ENCODE results near the gene MYO18B.
A peak's percentile ranks its signal among the peaks of the same experiment; 100 is the strongest.

The MYO18B gene

GRCh38 chr22:25908755-25909154 is 166.8 kb downstream of the MYO18B start:
- no peak for DNase-seq

DNA sequence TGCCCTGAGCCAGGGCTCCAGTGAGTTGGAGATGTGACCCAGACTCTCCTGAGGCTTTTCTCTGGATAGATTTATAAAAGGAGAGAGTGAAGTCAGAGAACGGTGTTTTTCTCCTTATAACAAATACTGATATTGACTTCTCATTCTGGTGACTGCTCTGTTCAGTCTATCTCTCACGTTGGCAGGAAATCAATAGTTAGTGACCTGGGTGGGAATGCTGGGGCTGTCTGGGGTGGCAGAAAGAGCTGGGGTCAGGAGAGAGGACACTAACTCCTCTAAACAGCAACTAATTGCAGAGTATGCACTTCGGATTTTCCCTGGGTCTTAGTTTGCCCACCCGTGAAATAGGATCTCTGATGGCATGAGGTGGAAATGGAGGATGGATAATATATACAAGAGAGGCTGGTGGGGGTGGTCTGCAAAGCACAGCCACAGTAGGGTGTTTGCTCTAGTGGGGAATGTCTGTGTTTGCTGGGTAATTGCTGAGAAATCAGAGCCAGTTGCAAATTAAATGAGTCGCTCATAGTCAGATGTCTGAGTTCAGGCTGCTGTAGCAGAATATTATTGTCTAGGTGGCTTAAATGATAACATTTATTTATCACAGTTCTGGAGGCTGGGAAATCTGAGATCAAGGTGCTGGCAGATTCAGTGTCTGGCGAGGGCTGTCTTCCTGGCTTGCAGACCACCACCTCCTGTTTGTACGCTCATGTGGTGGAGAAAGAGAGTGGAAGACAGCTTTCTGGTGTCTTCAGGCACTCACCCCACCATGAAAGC is 167.8 kb downstream of the MYO18B start:
- no peak for DNase-seq

DNA sequence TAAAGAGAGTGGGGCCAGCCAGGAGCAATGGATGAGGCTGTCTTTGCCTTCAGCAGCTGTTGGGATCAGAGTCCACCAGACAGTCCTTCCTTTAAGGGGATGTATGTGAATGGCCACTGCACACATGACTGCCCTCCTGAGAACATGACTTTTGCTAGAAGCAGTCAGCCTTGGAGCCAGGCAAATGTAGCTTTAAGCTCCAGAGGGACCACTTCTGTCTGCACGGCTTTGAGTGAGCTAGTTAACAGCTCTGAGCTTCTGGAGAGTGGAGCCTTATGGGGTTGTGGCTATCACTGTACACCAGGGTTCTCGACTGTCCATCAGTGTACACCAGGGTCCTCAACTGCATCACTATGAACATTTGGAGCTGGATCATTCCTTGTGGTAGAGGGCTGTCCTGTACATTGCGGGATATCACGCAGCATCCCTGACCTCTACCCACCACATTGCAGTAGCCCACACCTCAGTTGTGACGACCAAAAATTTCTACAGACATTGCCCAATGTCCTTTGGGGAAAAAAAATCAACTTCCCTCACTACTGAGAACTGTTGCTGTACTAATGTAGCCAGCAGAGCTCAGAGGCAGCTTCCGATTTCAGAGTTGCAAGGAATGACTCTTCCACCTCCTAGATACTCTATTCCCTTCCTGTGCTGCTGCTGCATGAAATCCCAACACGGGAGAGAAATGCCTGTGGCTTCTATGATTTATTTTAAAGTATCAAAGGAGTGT is 169.4 kb downstream of the MYO18B start:
- no peak for DNase-seq

DNA sequence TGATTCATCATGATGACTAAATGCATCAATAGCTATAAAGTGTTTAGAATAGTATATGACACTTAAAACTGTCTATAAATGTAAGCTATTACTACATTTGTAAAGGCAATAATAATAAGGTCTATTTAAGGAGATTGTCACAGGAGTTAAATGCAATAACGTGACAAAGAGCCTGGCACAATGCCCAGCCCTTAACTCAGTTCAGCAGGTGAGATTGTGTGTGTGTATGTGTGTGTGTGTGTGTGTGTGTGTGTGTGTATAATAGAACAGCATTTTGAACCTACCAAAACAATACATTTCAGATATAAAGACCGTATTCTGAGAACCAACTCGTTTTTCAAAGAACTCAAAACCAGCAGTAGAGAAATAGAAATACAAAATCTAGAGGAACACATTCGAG is 177.5 kb downstream of the MYO18B start:
- no peak for DNase-seq

- no peak for DNase-seq
Measured at GRCh38 chr22:25922141-25922540, 180.2 kb downstream of the MYO18B start.

DNA sequence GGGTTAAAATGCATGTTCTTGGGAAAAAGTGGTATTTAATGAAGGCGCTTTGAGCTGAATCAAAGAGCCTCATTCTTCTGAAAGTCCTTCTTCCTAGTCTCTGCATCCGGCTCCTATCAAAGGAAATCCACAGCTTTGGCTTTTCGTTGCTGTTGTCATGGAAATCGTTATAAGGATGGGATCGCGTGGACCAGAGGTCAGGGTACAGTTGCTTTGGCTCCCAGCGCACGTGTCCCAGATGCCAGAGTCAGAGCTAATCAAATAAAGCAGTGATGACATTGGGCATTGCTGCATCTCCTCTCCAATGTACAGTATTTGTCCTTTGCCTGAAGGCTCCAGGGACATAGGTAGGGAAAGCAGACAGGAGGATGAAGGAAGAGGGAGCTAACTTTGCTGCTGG is 181.9 kb downstream of the MYO18B start:
- no peak for DNase-seq

GRCh38 chr22:25928038-25928437 is 186.1 kb downstream of the MYO18B start:
- DNase-seq = no peak

DNA sequence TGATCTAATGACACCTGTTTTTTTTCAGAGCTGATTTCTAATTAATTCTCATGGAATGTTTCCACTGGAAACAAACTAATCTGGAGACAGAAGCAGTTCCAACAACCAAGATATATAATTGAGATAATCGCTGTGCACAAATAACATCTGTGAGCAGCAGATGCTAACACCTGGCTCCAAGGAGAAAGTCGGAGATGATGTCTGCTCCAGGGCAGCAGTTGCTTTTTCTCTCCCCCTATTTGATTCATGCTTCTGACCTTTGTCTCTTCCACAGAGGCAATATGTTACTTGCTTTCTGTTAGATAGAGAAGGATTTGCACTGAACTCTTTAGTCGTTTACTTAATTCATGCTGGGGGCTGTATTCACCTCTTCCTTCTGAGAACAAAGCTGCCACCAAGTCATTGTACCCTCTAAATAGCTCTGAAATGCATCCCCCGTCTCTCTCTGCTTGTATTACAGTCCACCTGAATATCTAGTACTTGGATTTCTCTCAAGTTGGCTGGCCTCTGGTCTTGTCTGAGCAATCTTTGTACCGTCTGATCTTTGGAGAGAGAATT is 187.4 kb downstream of the MYO18B start:
- DNase-seq = no peak

GRCh38 chr22:25930083-25930482 is 188.1 kb downstream of the MYO18B start:
- DNase-seq = no peak

GRCh38 chr22:25930788-25931310 is 188.9 kb downstream of the MYO18B start:
- DNase-seq = no peak

GRCh38 chr22:25933158-25933788 is 191.3 kb downstream of the MYO18B start:
- no peak for DNase-seq

GRCh38 chr22:25935266-25936058 is 193.5 kb downstream of the MYO18B start:
- DNase-seq = no peak

GRCh38 chr22:25938151-25938550 is 196.2 kb downstream of the MYO18B start:
- DNase-seq = no peak

- no peak for DNase-seq
Measured at GRCh38 chr22:25939384-25939783, 197.4 kb downstream of the MYO18B start.

DNA sequence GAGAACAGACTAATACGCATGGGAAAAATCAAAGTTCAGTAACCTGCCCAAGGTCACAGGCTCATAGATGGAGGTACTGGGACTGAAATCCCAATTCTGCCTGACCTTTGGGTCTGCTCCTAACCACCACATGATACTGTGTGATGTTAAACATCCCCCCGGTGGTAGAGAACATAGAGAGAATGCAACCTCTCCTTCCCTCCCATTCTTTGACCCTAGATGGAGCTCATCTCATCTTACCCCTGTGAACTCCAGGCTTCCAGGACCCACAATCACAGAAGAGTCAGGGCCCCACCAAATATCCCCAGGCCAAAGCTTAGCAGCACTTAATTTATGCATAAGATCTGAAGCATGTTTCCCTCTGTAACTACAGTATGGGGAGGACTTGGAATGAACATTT is 198.5 kb downstream of the MYO18B start:
- no peak for DNase-seq

- DNase-seq = no peak
Measured at GRCh38 chr22:25941365-25941960, 199.5 kb downstream of the MYO18B start.

- DNase-seq = peak; percentile 51
Measured at GRCh38 chr22:25942115-25942855, 200.3 kb downstream of the MYO18B start.

GRCh38 chr22:25942856-25943411 is 200.9 kb downstream of the MYO18B start:
- peak; percentile 64 for DNase-seq

DNA sequence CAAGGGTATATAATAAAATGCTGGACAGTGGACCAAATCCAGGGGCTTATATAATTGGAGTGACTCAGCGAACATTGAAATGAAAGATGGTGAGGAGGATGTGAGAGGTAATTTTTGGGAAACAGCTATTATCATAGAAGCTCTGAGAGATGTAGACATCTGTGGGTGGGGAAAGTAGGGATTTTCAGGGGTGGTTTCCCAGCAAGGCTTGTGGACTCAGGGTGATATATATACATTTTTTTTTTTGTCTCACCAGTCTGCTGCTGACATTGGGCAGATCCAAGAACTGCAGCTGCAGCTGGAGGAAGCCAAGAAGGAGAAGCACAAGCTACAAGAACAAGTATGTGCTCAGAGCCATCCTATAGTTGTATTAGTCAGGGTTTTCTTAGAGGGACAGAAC is 208.1 kb downstream of the MYO18B start:
- DNase-seq = no peak

DNA sequence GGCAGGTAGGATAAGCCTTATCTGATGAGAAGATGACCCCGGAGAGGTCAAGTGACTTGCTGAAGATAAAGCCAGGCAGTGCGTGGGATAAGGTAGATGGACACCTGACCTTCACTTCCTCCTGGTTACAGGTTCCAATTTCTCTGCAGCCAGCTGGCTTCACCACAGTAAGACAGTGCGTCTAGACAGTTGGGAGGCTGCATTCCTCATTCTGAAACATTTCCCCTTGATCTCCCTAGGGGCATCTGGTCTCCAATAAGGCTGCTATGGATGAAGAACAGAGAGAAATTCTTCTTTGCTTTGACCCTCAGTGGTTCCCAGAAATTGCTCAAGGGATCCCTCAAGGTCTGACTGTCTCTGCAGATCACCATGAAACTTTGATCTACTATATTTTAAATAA is 211.3 kb downstream of the MYO18B start:
- no peak for DNase-seq

GRCh38 chr22:25953919-25954318 is 211.9 kb downstream of the MYO18B start:
- no peak for DNase-seq
